ENCODE results near the gene FIGNL1.
A peak's percentile ranks its signal among the peaks of the same experiment; 100 is the strongest.
"Not testable (repeated sequence)": the region's sequence is repeated elsewhere in the genome, so short reads cannot be mapped to it uniquely, and the experiment has no call there.

FIGNL1 gene

DNA sequence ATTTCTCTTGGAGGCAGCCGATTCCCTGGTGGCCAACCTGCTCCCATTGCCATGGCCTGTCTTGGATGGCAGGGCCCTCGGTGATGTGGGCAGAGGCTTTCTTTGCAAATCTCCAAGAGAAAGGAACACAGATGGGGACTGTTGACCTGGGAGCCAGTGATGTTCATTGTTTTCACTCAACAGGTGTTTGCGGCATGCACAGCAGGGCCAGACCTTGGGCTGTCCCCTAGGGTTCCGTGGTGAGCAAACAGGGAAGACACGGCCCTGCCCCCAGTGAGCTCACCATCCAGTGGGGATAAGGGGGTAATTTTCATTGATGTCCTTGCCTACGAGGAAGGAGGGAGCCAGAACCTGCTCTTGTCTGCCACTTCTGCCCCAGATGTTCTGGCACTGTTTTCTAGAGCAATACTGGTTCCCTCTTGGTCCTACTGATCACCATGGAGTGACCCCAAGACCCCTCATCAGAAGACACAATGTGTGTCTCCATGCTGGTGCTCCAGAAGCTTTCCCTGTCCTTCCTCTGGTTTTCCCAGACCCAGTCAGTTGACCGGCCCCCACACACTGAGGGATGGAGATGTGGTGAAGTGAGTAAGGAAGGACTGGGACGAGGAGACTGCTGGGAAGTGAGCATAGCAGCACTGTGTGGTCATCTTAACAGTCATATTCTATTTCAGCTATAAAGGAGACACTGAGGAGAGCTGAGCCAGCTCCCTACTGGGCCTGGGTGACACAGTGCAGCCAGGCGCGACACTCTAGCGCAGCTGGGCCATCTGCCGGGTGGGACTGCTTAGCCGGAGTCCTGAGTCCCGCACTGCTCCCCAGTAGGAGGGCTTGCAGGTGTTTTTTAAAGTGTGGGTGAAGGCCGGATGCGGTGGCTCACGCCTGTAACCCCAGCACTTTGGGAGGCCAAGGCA is 20.4 kb upstream of the FIGNL1 start:
- no peak for DNase-seq

DNA sequence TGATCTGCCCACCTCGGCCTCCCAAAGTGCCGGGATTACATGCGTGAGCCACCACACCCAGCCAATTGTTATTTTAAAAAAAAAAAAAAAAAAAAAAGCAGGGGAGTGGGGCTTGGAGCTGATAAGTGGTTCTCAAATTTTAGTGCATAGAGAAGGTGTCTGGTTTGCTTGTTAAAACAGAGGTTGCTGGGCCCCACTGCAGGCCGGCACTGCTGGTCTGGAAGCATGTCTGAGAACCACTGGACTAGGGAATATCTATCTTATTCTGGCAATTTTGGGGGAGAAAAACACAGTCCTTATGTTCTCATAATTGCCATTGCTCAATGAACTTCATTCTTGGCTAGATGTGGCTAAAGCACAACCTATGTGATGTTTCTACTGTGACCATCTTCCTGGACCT is 19.0 kb upstream of the FIGNL1 start:
- no peak for DNase-seq

GRCh38 chr7:50467817-50468610 is 17.9 kb upstream of the FIGNL1 start:
- peak; percentile 88 for DNase-seq

- no peak for DNase-seq
Observed at GRCh38 chr7:50466815-50467585, 16.9 kb upstream of the FIGNL1 start.

DNA sequence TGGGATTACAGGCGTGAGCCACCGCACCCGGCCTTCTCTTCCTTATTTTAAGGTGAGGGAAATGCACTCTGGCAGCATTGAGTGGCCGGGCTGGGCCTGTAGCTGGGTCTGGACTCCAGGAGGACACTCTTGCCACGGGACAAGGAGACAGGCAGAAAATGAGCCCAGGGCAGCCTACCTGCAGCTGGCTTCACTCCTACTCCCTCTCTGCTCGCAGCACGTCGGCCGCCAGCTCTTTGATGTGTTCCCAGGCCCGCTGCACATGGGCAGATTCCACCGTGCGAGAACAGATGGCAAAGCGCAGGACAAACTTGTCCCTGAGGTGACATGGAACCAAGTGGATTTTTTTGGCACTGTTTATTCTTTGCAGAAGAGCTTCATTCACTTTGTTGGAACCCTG is 12.9 kb upstream of the FIGNL1 start:
- no peak for DNase-seq

DNA sequence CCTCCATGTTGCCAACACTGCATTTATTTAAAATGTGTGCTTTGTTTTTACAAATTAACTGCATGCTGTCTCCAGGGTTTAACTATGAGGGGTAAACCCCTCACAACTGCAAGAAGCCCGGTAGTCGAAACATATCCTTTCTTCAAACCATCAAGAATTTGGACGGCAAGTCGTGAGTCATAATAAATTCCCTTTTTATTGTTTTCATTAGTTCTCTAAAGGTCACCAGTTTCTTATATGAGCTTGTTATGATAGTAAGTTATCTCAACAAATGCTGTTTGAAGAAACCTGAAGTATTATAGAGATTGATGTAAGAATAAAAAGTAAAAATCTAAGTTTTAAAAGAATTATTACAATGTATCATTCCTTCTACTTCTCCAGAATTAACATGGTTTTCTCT is 12.2 kb upstream of the FIGNL1 start:
- DNase-seq, result no peak

- DNase-seq, result no peak
Observed at GRCh38 chr7:50461695-50462094, 11.5 kb upstream of the FIGNL1 start.

DNA sequence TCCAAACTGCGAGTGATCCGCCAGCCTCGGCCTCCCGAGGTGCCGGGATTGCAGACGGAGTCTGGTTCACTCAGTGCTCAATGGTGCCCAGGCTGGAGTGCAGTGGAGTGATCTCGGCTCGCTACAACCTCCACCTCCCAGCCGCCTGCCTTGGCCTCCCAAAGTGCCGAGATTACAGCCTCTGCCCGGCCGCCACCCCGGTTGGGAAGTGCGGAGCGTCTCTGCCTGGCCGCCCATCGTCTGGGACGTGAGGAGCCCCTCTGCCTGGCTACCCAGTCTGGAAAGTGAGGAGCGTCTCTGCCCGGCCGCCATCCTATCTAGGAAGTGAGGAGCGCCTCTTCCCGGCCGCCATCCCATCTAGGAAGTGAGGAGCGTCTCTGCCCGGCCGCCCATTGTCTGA is 9.0 kb upstream of the FIGNL1 start:
- not testable (repeated sequence) for DNase-seq

GRCh38 chr7:50458651-50459050 is 8.5 kb upstream of the FIGNL1 start:
- not testable (repeated sequence) for DNase-seq

GRCh38 chr7:50456371-50457123 is 6.4 kb upstream of the FIGNL1 start:
- no peak for DNase-seq

DNA sequence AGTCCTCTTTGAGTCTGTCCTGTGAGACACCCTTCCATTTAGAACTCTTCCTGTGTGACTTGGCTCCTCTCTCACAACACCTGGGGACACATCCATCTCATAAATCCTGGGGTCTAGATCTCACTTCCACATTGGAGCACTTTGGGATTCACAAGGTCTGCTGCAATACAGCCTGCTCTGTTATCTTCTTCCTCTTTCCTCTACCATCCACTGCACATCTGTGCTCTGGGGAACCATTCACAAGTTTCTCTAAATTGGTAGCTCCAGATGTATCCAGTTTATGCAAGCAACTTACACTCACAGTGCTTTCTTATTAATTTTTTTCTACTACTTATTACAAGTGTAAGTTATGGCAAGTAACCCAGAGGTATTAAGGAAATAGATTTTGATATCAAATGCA is 5.5 kb upstream of the FIGNL1 start:
- no peak for DNase-seq

DNA sequence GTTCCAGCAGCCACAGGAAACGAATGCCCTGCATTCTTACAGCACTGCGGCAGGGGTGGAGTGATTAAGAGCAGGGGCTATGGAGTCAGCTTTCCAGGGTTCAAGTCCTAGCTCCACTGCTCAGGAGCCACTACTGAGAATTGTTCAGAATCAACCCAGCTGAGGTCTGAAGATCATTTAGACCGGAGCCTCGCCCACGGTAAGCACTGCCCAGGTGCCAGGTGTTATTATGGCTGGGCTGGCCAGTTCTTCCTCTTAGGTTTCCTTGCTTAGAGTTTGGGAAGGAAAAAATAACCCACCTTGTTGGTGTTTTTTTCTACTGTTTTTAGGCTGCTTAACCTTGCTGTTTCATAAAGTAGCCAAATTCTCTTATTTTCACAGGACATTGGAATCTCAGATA is 4.8 kb upstream of the FIGNL1 start:
- DNase-seq, result no peak

DNA sequence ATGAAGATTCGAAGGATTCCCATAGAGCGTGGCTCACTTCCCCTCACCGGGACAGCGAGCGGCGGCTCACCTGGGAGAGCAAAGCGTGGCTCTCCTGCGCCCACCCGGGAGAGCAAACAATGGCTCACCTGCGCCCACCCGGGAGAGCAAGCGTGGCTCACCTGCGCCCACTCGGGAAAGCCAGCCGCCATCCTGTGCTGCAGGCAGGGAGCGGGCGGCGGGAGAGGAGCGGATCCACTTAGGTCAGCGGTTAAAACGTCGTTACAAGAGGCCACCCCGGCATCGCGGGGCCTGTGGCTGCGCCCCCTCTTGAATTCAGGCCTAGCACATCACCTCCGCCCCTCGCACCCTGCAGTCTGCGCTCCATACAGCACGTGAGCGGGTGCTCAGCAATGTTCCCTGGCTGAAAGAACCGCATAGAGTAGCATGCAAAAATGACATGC is 461 bp upstream of the FIGNL1 start:
- peak; percentile 9 for DNase-seq

DNA sequence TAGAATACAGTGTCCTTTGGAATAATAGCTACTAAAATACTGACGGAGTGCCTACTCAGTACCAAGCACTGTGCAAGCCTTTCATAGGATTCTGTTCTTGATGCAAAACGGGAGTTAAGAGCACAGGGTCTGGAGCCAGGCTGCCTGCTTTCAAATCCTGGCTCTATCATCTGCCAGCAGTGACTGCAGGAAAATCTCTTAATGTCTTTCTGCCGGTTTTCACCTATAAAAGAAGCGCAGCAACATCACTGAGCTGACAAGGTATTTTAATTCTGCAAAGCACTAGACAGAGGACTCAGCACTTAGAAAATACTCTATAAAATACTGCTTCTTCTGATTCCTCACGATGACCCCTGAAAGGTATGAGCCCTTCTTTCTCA is 659 bp downstream of the FIGNL1 start:
- DNase-seq, result no peak

- DNase-seq, result peak; percentile 69
Observed at GRCh38 chr7:50448823-50449222, 1.3 kb downstream of the FIGNL1 start.

DNA sequence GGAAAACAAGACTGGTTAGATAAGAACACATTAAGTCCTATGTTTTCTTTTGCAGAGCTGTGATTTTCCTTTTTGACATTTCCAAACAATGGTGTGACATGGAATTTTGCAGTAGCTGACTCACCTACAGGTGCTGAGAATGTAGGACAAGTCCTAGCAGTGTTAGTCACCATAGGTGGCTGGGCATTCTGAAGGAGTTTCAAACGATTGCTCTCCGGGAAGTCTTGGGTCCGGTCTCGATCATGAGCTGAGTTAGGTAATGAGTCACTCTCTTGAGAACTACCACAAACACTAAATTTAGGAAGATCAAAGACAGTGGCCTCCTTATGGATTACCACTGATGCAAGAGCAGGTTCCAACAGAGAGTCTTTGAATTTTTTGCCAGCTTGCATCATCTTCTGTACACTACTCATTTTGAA is 3.6 kb downstream of the FIGNL1 start:
- peak; percentile 76 for DNase-seq

DNA sequence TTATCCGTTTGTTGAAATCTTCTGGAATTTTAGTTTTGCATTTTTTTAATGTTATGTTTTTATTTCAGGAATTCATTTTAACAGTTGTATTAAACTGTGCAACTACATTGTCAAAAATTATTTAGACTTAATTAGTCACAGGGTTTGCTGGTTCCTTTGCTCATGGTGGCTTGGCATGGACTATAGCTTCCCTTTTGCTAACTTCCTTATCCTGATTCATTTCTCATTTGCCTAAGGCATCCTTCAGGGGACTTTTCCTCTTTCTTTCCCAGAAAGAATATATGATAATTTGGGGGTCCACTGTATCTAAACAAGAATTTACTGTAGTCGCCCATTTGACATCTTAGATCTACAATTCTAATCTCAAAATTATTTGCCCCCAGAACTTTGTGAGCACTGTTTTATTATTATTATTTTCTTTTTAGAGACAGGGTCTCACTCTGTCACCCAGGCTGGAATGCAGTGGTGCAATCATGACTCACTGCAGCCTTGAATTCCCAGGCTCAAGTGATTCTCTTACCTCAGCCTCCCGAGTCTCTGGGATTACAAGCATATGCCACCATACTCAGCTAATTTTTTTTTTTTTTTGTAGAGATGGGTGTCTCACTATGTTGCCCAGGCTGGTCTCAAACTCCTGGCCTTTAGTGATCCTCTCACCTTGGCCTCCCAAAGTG is 13.9 kb downstream of the FIGNL1 start:
- no peak for DNase-seq

DNA sequence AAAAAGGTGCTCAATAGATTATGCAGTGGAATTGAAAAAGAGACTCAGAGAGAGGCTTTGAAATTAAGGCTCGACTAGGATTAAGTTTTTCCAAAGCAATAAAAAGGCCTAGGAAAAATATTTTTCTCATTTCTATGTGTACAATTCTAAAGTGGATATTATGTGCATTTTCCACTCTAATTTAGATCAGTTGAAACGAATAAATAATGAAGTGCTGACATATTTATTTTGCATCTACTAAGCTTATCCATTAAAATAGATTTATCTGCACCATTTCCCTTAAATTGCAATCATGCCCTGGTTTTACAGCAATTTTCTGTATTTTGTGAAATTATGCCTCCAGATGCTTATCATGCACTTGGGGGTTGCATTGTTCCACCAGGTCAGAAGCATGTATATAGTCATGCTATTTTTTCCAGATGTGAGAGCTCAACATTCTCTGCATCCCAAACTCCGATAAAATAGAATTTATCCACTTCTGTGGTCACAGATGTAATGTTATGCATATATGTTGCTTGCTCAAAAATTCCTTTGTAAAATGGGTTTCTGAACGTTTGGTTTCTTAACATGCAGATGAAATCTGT is 18.3 kb downstream of the FIGNL1 start:
- DNase-seq, result no peak

DNA sequence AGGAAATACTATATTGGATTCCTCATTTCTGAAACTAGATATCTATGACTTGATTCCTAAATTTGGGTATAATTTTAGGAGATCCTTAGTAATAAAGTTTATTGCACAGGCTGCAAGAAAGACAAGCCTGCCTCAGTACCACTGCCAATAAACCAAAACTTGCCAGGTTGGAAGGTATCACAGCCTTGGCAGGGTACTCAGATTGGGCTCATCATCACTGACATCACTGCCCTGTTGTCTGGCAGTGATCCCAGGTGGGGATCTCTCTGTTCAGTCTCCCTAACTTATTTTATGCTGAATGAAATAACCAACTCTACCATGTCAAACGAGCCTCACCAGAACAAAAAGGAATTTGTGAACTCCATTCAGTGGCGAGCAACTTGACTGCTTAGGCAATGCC is 18.8 kb downstream of the FIGNL1 start:
- no peak for DNase-seq

DNA sequence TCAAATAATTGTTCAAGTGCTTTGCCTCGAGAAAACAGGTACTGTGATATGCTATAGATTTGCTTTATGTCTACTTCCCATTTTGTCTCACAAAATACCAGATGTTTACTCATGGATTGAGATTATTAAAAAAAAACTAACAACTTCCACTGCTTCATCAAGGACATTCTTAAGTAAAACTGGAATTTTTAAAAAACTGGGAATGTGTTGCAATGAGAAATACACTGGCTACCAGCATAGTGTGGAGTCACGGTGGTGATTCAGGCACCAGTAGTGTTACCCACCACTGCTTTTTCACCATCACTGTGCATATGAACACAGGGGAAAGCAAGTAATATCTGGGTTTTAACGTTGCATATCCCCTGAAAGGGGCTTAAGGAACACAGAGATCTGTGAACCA is 21.2 kb downstream of the FIGNL1 start:
- DNase-seq, result no peak

- no peak for DNase-seq
Observed at GRCh38 chr7:50427518-50427917, 22.6 kb downstream of the FIGNL1 start.
